Prostate gland (tissue), 2 donors: ENCODE data around the gene APOBEC4.

Experiments used
- CTCF ChIP-seq, 4 experiments: fragments of 200-600 bp in 2 of 4; fragments of 450-650 bp in 2 of 4; sonication (generic) in 2 of 4; IDR thresholded peaks; 1 replicate in 3 of 4; 2 replicates in 1 of 4; pipeline ENCODE4 v1.5.1; 2016 to 2019; ENCODE audit warnings: antibody characterized with exemption in 4 of 4, mild to moderate bottlenecking in 2 of 4, moderate library complexity in 2 of 4
- POLR2AphosphoS5 ChIP-seq: sonication (generic); formaldehyde crosslinking; IDR thresholded peaks from one replicate; pipeline ENCODE4 v1.6.1; 2017; ENCODE audit warnings: antibody characterized with exemption

GRCh38 chr1:183675883-183676585 is 22.9 kb upstream of the APOBEC4 start:
- no peak for TF ChIP-seq CTCF (IDR thresholded peaks at IDR 0.05)
- TF ChIP-seq POLR2AphosphoS5 = no peak
